Tibial artery (tissue), 4 donors: ENCODE results near the gene HMCN1.

Experiments
- DNase-seq, 2 donors: peaks; one replicate each; pipeline ENCODE4 v3.0.0-alpha.2; 2019
- H3K27ac ChIP-seq, 2 donors: fragments of 200-600 bp; sonication (generic) in 1 of 2; 1 replicate in 1 of 2; 2 replicates in 1 of 2; pipeline ENCODE4 v1.5.1; 2018 to 2019; ENCODE audit warnings: mild to moderate bottlenecking in 1 of 2
- H3K27me3 ChIP-seq, 2 donors: fragments of 200-600 bp; sonication (generic) in 1 of 2; one replicate each; pipeline versions ENCODE4 v1.5.1 to v1.6.0; 2016 to 2019
- H3K36me3 ChIP-seq, 3 donors: fragments of 200-600 bp; sonication (generic) in 2 of 3; one replicate each; pipeline ENCODE4 v1.5.1; 2016 to 2019; ENCODE audit warnings: mild to moderate bottlenecking in 2 of 3
- H3K4me1 ChIP-seq, 4 donors: fragments of 200-600 bp; sonication (generic) in 2 of 4; 1 replicate in 3 of 4; 2 replicates in 1 of 4; pipeline ENCODE4 v1.5.1; 2016 to 2019
- H3K4me3 ChIP-seq, 2 donors: fragments of 200-600 bp; sonication (generic) in 1 of 2; 1 replicate in 1 of 2; 2 replicates in 1 of 2; pipeline ENCODE4 v1.5.1; 2018 to 2019; ENCODE audit warnings: mild to moderate bottlenecking in 2 of 2
- H3K9me3 ChIP-seq, 3 donors: fragments of 200-600 bp; sonication (generic) in 1 of 3; one replicate each; pipeline ENCODE4 v1.5.1; 2016 to 2019
- intact Hi-C: fragments of 100-400 bp; cut with DNase I; formaldehyde crosslinking; loops from one replicate; pipeline ENCODE4 v1.15.0; 2023; ENCODE audit warnings: low total_unique reads
- TF ChIP-seq, protein P1 (sequence below), 2 experiments: fragments of 200-600 bp in 1 of 2; fragments of 450-650 bp in 1 of 2; IDR thresholded peaks; one replicate each; pipeline ENCODE4 v1.5.1; 2017 to 2019; ENCODE audit warnings: antibody characterized with exemption in 2 of 2, mild to moderate bottlenecking in 1 of 2, moderate library complexity in 1 of 2

The HMCN1 gene

DNA sequence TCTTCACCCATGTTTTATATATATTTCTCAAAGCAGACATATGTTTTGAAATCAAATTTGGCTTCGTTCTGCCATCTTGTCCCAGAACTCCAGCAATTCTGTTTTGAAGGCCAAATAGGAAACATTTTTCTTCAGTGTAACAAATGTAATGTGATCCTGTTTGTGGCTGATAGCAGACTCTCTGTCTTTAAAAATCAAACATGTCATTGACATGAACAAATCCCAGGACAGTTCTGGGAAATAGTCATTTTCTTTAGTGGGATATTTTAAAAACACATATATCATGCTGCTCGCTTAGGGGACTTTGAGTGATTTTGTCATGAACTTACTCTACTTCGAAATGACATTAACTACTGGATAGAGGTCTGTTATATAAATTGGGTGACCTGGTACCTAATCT is 51.4 kb downstream of the HMCN1 start:
- intact Hi-C loops: no loop called here
- peak overlapping the region in 1 of 2 donors; percentile 25 for H3K27ac ChIP-seq
- H3K36me3 ChIP-seq: no peaks in the 10 kb centered on the region
- no peak for DNase-seq
- no peaks in the 10 kb centered on the region for H3K9me3 ChIP-seq
- no peaks in the 10 kb centered on the region for H3K27me3 ChIP-seq
- H3K4me1 ChIP-seq: peaks cover 0 to 8% (median 0%) of the 10 kb centered on the region in 4 donors
- TF ChIP-seq, protein P1, sequence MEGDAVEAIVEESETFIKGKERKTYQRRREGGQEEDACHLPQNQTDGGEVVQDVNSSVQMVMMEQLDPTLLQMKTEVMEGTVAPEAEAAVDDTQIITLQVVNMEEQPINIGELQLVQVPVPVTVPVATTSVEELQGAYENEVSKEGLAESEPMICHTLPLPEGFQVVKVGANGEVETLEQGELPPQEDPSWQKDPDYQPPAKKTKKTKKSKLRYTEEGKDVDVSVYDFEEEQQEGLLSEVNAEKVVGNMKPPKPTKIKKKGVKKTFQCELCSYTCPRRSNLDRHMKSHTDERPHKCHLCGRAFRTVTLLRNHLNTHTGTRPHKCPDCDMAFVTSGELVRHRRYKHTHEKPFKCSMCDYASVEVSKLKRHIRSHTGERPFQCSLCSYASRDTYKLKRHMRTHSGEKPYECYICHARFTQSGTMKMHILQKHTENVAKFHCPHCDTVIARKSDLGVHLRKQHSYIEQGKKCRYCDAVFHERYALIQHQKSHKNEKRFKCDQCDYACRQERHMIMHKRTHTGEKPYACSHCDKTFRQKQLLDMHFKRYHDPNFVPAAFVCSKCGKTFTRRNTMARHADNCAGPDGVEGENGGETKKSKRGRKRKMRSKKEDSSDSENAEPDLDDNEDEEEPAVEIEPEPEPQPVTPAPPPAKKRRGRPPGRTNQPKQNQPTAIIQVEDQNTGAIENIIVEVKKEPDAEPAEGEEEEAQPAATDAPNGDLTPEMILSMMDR (IDR thresholded peaks at IDR 0.05): no peak
- no peak overlapping the region for H3K4me3 ChIP-seq

DNA sequence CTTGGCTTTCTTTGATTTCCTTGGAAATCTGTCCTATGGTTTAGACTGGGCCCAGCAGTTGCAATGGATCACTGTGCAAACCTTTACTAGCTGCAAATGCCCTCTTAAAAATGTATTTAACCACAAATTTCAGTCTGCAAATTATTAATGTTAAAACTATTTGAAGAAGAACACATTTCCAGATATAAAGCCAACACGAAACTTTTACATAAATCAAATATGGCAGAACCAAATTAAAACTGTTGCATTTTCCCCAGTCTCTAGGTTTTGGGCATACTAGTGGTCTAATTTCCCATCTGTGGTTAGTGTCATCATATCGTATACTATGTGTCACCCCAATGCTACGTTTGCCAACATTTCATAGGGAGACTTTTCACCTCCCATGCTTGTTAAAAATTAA is 52.3 kb downstream of the HMCN1 start:
- Histone ChIP-seq H3K27me3 (no peaks in the 10 kb centered on the region), H3K36me3 (no peaks in the 10 kb centered on the region), H3K4me1 (peaks cover 0 to 8% (median 0%) of the 10 kb centered on the region in 4 donors), H3K4me3 (no peak overlapping the region), H3K9me3 (no peaks in the 10 kb centered on the region), H3K27ac (no peak overlapping the region)
- no peak for DNase-seq
- intact Hi-C loops: no loop called here
- TF ChIP-seq, protein P1 (IDR thresholded peaks at IDR 0.05): no peak

DNA sequence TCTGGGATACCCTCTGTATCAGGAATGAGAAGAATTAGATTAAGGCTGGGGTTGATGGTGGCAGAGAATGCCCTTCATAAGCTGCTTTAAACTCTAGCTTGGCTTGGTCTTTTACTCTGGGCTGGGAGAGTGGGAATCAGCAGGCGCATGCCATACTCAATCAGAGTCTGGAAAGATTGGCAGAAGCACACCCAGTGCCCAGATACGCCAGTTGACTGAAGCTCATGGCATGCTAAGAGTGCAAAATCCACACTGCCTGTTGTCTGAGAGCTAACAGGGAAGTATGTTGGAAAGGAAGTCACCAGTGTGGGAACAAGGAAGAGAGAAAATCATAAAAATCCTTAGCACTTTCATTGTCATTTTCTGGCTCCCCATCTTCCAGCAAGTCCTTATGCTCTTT is 53.0 kb downstream of the HMCN1 start:
- Histone ChIP-seq H3K4me3 (no peak overlapping the region), H3K27me3 (no peaks in the 10 kb centered on the region), H3K4me1 (peaks cover 0 to 8% (median 0%) of the 10 kb centered on the region in 4 donors), H3K27ac (peak overlapping the region in 1 of 2 donors; percentile 34), H3K36me3 (no peaks in the 10 kb centered on the region), H3K9me3 (no peaks in the 10 kb centered on the region)
- TF ChIP-seq, protein P1 (IDR thresholded peaks at IDR 0.05): no peak
- intact Hi-C loops: no loop called here
- no peak for DNase-seq

DNA sequence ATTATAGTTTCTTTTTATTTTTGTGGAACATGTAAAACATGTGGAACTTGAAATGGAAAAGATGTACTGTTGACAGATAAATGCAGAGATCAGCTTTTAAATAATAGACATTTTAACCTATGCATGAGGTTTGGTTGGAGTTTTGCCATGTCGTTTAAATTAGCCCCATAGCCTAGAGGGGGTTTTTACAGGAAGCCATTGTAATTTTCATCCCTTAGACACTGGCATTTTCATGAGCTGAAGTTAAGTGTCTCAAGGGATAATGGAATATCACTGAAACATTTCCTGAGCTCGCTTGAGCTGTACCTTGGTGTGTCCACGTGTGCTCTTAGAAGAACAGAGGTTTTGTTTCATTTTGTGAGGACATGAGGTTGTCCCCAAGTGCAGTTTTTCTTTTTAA is 54.2 kb downstream of the HMCN1 start:
- TF ChIP-seq, protein P1 (IDR thresholded peaks at IDR 0.05): no peak
- DNase-seq: no peak
- intact Hi-C loops: no loop called here
- H3K27ac ChIP-seq: no peak overlapping the region
- no peaks in the 10 kb centered on the region for H3K27me3 ChIP-seq
- H3K4me3 ChIP-seq: no peak overlapping the region
- H3K36me3 ChIP-seq: no peaks in the 10 kb centered on the region
- peaks cover 0 to 8% (median 0%) of the 10 kb centered on the region in 4 donors for H3K4me1 ChIP-seq
- H3K9me3 ChIP-seq: no peaks in the 10 kb centered on the region

DNA sequence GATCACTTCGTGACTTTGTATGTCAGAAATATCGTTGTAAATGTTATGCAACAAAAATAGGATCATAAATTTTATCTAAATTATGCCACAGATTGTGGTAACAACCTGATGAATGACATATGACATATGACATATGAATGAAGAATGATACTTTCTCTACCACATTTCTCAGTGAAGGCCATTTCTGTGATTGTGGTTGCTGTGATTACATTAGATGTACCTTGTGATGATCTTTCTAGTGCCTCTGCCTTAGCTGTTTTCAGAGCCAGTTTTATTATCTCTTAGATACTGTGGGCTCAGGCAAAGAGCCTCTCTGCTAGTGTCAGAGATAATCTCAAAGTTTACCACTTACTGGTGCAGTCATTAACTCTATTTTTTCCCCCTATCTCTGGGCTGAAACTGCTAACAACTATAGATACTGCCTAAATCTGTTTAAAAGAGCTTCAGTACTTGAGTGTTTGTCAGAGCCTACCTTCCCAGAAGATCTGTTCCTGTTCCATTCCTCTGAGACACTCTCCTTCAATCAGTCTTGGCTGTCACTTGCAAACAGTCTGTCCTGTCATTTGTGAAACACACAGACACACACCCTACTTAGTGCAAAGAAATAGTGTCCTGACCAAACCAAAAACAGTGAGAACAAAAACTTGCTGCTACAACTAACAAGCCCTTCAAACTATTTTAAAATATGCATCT is 55.5 kb downstream of the HMCN1 start:
- H3K4me3 ChIP-seq: no peak overlapping the region
- intact Hi-C loops: loop anchor here (5.0 kb wide), 1 partner anchor 362 kb away; no protein-coding TSS in a partner anchor
- peaks cover 0 to 10% (median 0%) of the 10 kb centered on the region in 4 donors for H3K4me1 ChIP-seq
- TF ChIP-seq, protein P1 (IDR thresholded peaks at IDR 0.05): no peak
- no peak for DNase-seq
- H3K9me3 ChIP-seq: no peaks in the 10 kb centered on the region
- H3K36me3 ChIP-seq: no peaks in the 10 kb centered on the region
- no peak overlapping the region for H3K27ac ChIP-seq
- H3K27me3 ChIP-seq: no peaks in the 10 kb centered on the region
